ENCODE data around the gene NCAPH2.
"Not testable (repeated sequence)": the region's sequence is repeated elsewhere in the genome, so short reads cannot be mapped to it uniquely, and the experiment has no call there.

The NCAPH2 gene

DNA sequence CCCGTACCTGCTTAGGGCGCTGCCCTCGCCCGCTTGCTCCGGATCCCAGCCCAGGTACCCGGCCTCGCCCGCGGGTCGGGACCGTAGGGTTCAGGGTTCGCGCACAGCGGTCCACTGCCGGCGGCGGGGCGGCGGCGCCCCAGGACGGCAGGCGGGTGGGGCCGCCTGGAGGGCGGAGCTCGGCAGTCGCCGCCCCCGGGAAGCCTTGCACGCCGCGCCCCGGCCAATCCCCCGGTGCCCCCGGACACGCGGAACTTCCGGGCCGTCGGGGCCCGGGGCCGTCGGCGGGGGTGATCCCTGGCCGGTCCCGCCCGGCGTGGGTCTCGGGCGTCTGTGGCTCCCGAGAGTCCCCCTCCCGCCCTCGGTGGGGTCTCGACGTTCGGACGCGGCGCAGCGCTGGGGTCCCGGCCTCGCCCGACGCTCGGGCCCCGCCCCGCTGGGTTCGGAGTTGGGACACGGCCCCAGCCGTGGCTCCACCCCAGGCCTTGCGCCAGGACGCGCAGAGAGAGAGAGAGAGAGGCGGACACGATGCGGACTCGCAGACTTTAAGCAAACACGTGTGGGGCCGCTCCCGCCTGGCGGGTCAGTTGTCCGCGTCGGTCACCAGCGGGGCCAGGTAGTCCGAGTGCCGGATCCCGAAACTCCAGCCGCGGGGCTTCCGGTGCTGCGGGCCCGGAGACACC, 22.0 kb downstream of the NCAPH2 start, which contains the start of gene TYMP:
Gene TYMP, minus strand, starts transcription at position 116 of the 683 bp plus-strand sequence. CDS start 303 bp downstream, outside the sequence.
- peak; percentile 39 to 70 for DNase-seq (ENCODE audit: low read depth in 2 of 2)

- no peak for DNase-seq (ENCODE audit: low read depth in 2 of 2)
These were observed 22.5 kb downstream of the NCAPH2 start for GRCh38 chr22:50530580-50530876.

GRCh38 chr22:50530877-50531545, 23.0 kb downstream of the NCAPH2 start:
- DNase-seq (ENCODE audit: low read depth in 2 of 2): peak; percentile 74 to 79

DNA sequence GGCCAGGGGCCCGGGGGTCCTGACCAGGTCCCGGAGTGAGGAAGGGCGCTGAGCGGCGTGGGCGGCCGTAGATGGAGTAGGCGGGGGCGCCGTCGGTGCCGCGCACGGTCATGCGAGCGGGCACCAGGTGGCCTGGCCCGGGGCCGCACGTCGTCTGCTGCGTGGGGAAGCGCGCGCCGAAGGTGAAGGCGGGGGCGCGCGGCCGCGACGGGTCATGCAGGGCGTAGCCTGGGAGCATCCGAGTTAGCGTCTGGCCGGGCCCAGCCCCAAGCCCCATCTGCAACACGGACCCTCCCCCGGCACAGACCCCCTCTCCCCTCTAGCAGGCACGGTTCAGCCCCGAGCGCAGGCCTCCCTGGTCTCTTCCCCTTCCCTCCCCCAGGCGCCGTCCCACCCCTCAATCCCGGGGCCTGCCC, 23.5 kb downstream of the NCAPH2 start:
- peak; percentile 56 to 68 for DNase-seq (ENCODE audit: low read depth in 2 of 2)

DNA sequence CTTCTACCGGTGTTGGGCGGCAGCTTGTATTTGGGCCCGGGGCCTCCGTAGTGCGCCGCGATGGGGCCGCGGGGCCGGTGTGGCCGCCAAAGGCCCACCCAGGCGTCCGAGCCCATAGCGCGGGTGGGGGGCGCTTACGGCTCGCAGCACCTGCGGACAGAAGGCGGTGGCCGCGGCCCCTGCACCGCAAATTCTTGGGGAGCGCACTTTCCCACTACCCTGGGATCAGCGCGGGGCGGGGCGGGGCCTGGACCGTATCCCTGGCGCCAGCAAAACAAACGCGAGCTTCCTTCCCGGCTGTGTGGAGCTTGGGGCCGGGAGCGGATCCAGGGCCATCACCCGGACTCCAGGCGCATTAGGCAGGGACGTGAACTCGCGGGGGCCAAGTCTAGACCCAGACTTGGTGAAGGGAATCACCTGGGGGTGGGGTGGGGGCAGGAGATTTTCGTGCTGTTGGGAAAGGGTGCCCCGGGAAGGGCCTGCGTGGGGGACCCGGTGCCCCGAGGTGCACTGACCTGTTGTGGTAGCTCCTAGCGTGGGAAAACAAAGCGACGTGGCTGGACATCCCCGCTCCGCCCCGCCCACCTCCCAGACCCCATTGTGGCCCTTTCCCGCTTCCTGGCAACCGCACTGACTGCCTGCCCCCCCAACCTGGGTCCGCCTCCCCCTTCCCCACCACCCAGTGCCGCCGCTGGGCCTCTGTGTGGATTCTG, 24.1 kb downstream of the NCAPH2 start:
- no peak for DNase-seq (ENCODE audit: low read depth in 2 of 2)

DNA sequence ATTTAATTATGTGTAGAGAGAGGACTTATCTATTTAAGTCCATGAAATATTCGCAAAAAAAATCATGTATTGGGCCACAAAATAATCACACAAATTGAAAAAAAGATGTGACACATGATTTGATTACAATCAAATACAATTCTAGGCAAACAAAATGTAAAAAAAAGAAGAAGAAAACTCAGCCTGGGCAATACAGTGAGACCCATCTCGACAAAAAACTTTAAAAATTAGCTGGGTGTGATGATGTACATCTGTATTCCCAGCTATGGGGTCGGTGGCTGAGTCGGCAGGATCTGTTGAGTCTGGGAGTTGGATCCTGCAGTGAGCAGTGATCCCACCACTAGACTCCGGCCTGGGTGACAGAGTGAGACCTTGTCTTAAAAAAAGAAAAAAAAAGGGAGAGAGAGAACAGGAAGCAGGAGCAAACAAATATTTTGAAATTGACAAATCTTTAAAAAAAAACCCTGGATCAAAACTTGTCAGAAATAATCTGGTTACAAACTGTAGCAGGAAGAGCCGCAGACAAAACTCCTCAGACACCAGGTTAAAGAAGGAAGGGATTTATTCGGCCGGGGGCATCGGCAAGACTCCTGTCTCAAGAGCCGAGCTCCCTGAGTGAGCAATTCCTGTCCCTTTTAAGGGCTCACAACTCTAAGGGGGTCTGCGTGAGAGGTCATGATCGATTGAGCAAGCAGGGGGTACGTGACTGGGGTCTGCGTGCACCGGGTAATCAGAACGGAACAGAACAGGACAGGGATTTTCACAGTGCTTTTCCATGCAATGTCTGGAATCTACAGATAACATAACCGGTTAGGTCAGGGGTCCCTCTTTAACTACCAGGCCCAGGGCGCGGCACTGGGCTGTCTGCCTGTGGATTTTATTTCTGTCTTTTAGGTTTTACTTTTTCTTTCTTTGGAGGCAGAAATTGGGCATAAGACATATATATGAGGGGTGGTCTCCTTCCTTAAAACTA, 25.1 kb downstream of the NCAPH2 start:
- no peak for DNase-seq (ENCODE audit: low read depth in 2 of 2)

DNA sequence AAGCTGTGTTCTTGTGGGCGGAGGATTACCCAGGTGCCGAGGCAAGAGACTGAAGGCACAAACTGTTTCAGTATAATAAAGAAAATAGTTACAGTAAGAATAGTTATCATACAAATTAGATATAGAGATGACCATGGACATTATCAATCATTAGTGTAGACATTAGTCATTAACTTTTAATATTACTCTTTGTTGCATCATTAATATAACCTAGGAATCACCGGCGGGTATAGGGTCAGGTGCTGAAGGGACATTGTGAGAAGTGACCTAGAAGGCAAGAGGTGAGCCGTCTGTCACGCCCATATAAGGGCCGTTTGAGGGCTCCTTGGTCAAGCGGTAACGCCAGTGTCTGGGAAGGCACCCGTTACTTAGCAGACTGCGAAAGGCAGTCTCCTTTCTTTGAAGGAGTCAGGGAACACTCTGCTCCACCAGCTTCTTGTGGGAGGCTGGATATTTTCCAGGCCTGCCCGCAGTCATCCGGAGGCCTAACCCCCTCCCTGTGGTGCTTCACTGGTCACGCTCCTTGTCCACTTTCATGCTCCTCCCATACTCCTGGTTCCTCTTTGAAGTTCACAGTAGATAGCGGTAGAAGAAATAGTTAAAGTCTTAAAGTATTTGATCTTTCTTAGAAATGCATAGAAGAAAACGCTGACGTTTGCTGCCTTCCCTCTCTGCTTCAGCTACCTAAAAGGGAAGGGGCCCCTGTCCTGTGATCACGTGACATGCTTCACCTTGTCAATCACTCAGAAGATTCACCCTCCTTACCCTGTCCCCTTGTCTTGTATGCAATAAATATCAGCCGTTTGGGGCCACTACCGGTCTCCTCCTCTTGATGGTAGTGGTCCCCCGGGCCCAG, 26.1 kb downstream of the NCAPH2 start:
- DNase-seq (ENCODE audit: low read depth in 2 of 2): not testable (repeated sequence)

DNA sequence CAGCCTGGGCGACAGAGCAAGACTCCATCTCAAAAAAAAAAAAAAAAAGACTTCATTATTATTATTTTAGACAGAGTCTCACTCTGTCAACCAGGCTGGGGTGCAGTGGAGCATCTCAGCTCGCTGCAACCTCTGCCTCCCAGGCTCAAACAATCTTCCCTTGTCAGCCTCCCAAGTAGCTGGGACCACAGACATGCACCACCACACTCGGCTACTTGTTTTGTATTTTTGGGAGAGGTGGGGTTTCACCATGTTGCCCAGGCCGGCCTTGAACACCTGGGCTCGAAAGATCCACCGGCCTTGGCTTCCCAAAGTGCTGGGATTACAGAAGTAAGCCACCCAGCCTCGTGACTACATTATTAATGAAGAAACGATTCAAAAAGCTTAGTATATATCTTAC, 27.1 kb downstream of the NCAPH2 start:
- no peak for DNase-seq (ENCODE audit: low read depth in 2 of 2)

DNA sequence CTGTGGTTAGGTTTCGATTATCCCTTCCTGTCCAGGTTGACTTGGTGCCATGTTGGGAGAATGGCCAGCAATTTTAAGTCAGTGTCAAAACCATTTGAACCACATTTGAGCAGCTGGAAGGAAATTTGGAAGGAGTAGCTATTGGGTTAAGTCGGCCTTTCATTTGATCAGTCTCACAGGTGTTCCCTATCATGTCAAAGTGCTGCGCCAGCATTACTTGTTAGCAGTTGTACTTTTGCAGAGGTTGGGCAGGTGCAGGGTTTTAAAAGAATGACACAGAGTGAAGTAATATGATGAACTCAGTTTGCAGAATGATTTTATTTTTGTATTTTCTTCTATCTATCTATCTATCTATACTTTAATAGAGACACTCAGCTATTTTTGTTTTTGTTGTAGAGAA, 28.2 kb downstream of the NCAPH2 start:
- DNase-seq (ENCODE audit: low read depth in 2 of 2): no peak

- no peak for DNase-seq (ENCODE audit: low read depth in 2 of 2)
These were observed 29.7 kb downstream of the NCAPH2 start for GRCh38 chr22:50537765-50538164.

GRCh38 chr22:50540381-50540780, 32.4 kb downstream of the NCAPH2 start:
- no peak for DNase-seq (ENCODE audit: low read depth in 2 of 2)

DNA sequence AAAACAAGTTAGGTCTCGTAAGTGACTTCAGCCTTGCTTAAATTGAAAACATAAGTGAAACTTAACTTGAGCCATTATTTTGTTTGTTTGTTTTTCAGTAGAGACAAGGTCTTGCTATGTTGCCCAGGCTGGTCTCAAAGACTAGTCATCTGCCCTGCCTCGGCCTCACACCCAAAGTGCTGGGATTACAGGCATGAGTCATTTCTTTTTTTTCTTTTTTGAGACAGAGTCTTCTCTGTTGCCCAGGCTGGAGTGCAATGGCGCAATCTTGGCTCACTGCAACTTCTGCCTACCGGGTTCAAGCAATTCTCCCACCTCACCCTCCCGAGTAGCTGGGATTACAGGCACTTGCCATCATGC, 33.6 kb downstream of the NCAPH2 start:
- DNase-seq (ENCODE audit: low read depth in 2 of 2): not testable (repeated sequence)

GRCh38 chr22:50542416-50542927, 34.4 kb downstream of the NCAPH2 start:
- DNase-seq (ENCODE audit: low read depth in 2 of 2): no peak

DNA sequence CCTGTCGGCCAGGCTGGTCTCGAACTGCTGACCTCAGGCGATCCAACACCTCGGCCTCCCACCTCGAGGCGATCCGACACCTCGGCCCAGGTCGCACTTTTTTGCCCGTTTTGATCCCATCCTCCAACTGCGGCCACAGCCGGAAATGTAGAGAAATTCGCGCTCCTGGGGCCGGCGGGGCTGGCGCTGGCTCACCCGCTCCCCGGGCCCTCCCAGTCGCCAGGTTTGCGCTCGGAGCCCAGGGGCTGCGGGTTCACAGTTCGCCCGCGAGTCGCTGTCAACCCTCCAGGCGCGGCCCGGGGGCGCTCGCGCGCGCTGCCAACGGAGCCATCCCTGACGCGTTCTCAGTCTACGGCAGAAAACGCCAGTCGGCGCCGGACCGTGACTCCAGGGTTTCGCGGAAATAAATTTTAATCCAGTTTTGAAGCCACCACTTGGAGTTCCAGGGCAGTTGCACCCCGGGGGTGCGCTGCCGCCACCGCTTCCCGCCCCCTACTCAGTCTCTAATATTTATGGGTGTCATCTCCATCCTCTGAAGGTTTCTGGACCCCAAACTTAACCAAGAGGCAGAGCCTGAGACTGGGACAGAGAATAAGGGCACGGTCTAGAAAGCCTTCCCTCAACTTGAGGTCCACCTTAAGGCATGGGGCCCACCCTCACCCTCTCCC, 36.2 kb downstream of the NCAPH2 start:
- DNase-seq (ENCODE audit: low read depth in 2 of 2): peak; percentile 64 to 82

DNA sequence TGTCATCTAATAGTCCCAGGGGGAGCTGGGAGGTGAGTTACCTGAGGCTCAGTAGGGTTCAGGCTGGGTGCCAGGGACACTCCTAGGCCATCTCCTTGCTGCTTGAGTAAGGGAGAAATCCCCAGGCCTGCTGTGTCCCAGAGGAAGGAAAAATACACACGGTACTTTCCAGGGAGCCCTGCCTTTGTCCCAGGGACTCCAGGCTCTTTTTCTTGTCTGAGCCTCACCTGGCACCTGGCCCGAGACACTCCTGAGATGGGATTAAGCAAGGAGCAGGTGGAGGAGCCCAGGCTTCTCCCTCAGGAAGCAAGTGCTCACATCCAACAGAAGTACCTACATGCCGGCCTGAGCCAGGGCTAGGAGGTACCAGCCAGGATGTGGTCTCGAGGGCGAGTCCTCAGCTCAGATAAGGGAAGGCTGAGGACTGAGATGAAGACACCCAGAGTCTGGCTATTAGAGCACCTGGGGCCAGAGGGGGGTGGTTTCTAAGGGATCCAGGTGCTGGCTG, 36.8 kb downstream of the NCAPH2 start:
- no peak for DNase-seq (ENCODE audit: low read depth in 2 of 2)

- DNase-seq (ENCODE audit: low read depth in 2 of 2): peak in 1 of 2 donors; percentile 25
These were observed 37.7 kb downstream of the NCAPH2 start, which contains the start of gene KLHDC7B for GRCh38 chr22:50545522-50546325. Gene KLHDC7B (plus strand): TSS chr22:50545899. CDS start chr22:50546244, 345 bp downstream.

- DNase-seq (ENCODE audit: low read depth in 2 of 2): no peak
These were observed 38.6 kb downstream of the NCAPH2 start for GRCh38 chr22:50546326-50547262.
